Common myeloid progenitor, CD34-positive (primary cell): ENCODE results near the gene SLC7A8.

Source experiments
- CTCF ChIA-PET: fragments of 350-600 bp; sonication (Branson Sonifier 250); formaldehyde crosslinking; loops from one replicate; lab custom pipeline; 2021; ENCODE audit warnings: antibody characterized with exemption; lab: Charles Lee
- POLR2A ChIA-PET: fragments of 350-600 bp; sonication (Branson Sonifier 250); formaldehyde crosslinking; loops from one replicate; lab custom pipeline; 2021; ENCODE audit warnings: antibody characterized with exemption; lab: Charles Lee
- DNase-seq, 3 donors: peaks; one replicate each; pipeline versions ENCODE4 v3.0.0 to v3.0.0-alpha.2; 2013
- H3K27ac ChIP-seq, 2 experiments: 1 replicate in 1 of 2; 2 replicates in 1 of 2; pipeline ENCODE4 v1.7.0; 2013; ENCODE audit warnings: inconsistent platforms in 2 of 2, low read length in 2 of 2, mild to moderate bottlenecking in 2 of 2, low read depth in 1 of 2, moderate library complexity in 1 of 2; ENCODE audit not compliant: severe bottlenecking in 2 of 2, insufficient read depth in 1 of 2, poor library complexity in 1 of 2
- H3K27me3 ChIP-seq, 5 experiments: replicated peaks in 2 of 5; 1 replicate in 3 of 5; 2 replicates in 2 of 5; pipeline versions ENCODE4 v1.6.1 to v1.7.0; 2013; ENCODE audit warnings: low read length in 4 of 5, mild to moderate bottlenecking in 2 of 5, moderate library complexity in 2 of 5, inconsistent platforms in 1 of 5; ENCODE audit not compliant: insufficient read depth in 5 of 5, control insufficient read depth in 4 of 5
- H3K36me3 ChIP-seq, 4 experiments: 1 replicate in 2 of 4; 2 replicates in 2 of 4; pipeline versions ENCODE4 v1.6.1 to v1.7.0; 2013; ENCODE audit warnings: low read length in 3 of 4, control low read depth in 1 of 4, mild to moderate bottlenecking in 1 of 4; ENCODE audit not compliant: control insufficient read depth in 4 of 4, insufficient read depth in 4 of 4
- H3K4me1 ChIP-seq, 4 experiments: 1 replicate in 3 of 4; 2 replicates in 1 of 4; pipeline versions ENCODE4 v1.6.1 to v1.7.1; 2013; ENCODE audit warnings: low read length in 3 of 4, mild to moderate bottlenecking in 3 of 4, control low read depth in 1 of 4, inconsistent platforms in 1 of 4, moderate library complexity in 1 of 4; ENCODE audit not compliant: control insufficient read depth in 4 of 4, insufficient read depth in 4 of 4; ENCODE audit errors: control extremely low read depth in 1 of 4
- H3K4me3 ChIP-seq, 7 experiments: 1 replicate in 4 of 7; 2 replicates in 3 of 7; pipeline versions ENCODE4 v1.5.1 to v1.7.0; 2013; ENCODE audit warnings: mild to moderate bottlenecking in 7 of 7, low read length in 6 of 7, moderate library complexity in 6 of 7, inconsistent platforms in 2 of 7, low read depth in 2 of 7, control low read depth in 1 of 7; ENCODE audit not compliant: insufficient read depth in 4 of 7, control insufficient read depth in 1 of 7; ENCODE audit errors: extremely low read depth in 1 of 7
- H3K9me3 ChIP-seq, 5 experiments: 1 replicate in 4 of 5; 2 replicates in 1 of 5; pipeline versions ENCODE4 v1.6.1 to v1.7.1; 2013; ENCODE audit warnings: low read length in 4 of 5, mild to moderate bottlenecking in 2 of 5, inconsistent platforms in 1 of 5, low read depth in 1 of 5, moderate library complexity in 1 of 5; ENCODE audit not compliant: control insufficient read depth in 4 of 5, insufficient read depth in 2 of 5; ENCODE audit errors: control extremely low read depth in 1 of 5
- WGBS: methylation state at CpG from one replicate; pipeline ENCODE4 v1.1.5; 2013; ENCODE audit not compliant: insufficient coverage; 5-methylcytosine and 5-hydroxymethylcytosine counted together

The SLC7A8 gene

DNA sequence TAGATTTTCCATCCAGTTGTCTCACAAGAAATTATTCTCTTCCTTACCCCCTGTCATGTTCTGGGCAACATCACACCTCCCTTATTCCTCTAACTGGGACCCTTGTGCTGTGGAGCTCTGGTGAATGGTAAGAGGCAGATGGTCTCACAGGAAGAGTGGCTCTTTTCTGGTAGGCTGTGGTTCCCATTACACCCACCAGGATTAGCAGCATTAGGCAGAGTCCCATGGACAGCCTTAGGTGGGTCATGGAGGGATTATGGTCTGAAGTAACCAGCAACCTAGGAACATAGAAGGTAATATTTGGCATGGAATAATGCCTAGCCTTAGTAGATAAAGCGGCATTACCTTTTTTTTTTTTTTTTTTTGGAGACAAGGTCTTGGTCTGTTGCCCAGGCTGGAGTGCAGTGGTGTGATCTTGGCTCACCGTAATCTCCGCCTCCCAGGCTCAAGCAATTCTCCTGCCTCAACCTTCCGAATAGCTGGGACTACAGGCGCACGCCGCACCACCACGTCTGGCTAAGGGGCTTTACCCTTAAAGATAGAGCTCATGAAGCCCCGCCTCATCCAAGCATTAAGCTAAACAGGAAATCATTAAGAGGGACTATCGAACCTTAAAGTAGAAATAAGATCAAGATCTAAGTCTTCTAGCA, 84.1 kb downstream of the SLC7A8 start:
- ChIA-PET CTCF (interaction anchor here (0.7 to 3.8 kb wide), 10 partner anchors 10 to 88 kb away, joined by 3 to 26 read pairs (median 9); partner anchors contain the start of gene CEBPE), POLR2A (no interaction called here)
- WGBS: 94% methylated on average over 10 of the region's 10 CpGs
- no peaks in the 10 kb centered on the region for H3K9me3 ChIP-seq
- no peak overlapping the region for H3K27ac ChIP-seq
- peaks cover 3 to 20% (median 10%) of the 10 kb centered on the region in 4 experiments for H3K36me3 ChIP-seq
- H3K27me3 ChIP-seq: no peaks in the 10 kb centered on the region
- no peak for DNase-seq
- no peak overlapping the region for H3K4me3 ChIP-seq
- H3K4me1 ChIP-seq: peaks cover 6 to 14% (median 9%) of the 10 kb centered on the region in 4 experiments

DNA sequence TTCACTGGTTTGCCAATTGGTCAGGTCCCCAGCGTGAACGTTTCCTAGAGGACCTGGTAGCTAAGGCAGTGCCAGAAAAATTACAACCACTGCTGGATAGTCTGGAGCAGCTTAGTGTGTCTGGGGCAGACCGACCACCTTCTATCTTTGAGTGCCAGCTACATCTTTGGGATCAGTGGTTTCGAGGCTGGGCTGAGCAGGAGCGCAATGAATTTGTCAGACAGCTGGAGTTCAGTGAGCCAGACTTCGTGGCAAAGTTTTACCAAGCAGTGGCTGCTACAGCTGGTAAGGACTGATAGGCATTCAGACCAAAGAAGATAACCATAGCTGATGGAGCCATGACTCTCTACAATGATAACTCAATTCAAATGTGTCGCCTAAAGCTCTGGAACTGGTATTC, 85.7 kb downstream of the SLC7A8 start:
- Histone ChIP-seq H3K4me1 (peaks cover 15 to 29% (median 20%) of the 10 kb centered on the region in 4 experiments), H3K27ac (no peak overlapping the region), H3K9me3 (no peaks in the 10 kb centered on the region), H3K36me3 (peaks cover 3 to 27% (median 13%) of the 10 kb centered on the region in 4 experiments), H3K27me3 (no peaks in the 10 kb centered on the region), H3K4me3 (no peak overlapping the region)
- CTCF ChIA-PET: interaction anchor here (1.1 to 2.1 kb wide), 7 partner anchors 11 to 36 kb away, joined by 3 to 10 read pairs (median 6); no protein-coding TSS in a partner anchor
- WGBS: 83% methylated on average over 7 of the region's 7 CpGs
- DNase-seq: peak in 2 of 3 donors; percentile 65 to 78
- POLR2A ChIA-PET: no interaction called here

DNA sequence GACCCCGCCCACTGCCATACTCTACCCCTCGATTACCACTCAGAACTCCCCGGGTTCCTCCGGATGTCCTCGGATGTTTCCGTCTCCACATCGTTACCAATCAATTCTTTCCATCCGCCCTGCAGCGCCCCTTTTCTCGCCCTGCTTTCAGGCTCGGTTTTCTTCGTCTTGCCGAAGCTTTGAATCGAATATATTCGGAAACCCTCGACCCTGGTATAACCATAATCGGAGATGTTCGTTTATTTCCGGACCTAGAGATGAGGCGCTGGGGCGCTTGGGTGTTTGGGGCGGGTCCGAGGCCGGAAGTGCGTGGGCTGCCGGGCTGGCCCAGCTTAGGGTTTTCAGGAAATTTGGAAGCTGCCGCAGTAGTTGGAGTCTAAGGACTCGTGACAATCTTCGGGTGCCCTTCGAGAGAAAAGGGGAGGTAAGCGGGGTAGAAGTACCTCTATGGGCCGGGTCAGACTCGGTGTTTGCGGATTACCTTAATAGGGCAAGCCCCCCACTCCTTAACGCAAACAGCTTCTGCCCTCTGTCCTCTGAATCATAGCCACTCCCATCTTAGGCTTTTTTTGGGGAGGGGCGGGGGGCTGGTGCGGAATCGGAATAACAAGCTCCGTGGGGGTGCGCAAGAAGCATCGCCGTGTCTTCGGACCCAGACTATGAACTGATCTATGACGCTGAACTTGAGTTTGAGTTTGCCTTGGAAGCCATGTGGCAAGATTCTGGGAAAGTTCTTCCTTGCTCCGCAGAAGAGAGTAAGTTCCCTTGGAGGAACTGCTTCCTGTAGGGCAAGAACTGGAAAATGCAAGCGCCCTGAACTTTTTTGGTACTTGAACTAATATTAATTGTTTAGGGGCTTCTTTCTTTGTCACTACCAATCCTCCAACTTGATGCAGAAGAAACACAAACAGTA, 88.0 kb downstream of the SLC7A8 start, which contains the start of gene C14orf119:
Gene C14orf119 (plus strand): TSS at position 310 of the 913 bp plus-strand sequence. CDS start 2,154 bp downstream, outside the sequence.
- under 1% methylated on average over 41 of the region's 46 CpGs for WGBS

DNA sequence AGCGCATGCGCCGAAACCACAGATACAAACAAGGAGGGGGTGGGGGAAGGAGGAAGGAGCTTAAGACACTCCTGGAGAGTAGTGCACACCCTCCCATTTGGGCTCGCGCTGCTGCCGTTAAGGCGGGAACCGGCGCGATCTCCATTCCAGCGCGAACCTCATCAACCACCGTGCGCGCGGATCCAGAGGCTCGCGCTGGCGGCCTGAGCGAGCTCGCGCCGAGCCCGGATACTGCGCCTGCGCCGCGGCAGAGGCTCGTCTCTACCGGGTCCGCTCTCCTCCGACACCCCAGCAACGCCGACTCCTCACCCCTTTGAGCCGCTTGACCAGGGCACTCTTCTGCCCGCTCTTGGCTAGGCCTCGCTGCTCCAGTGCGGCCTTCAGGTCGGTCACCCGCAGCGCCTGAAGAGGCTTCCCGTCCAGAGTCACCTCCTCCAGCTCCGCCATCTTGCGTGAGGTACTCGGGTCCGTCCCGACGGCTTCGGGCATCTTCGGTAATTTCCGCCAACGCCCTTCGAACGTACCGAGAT, 88.7 kb downstream of the SLC7A8 start, which contains the start of gene ACIN1:
Gene ACIN1 (minus strand): TSS at position 471 of the 530 bp plus-strand sequence. CDS start 24 bp downstream, at position 447.
- H3K9me3 ChIP-seq: no peaks in the 10 kb centered on the region
- peak in 2 of 3 donors; percentile 97 to 98 for DNase-seq
- CTCF ChIA-PET: interaction anchor here (0.6 to 3.5 kb wide), 16 partner anchors 9 to 198 kb away, joined by 3 to 34 read pairs (median 8); partner anchors contain the start of genes CDH24 and CEBPE
- POLR2A ChIA-PET: interaction anchor here (0.6 to 2.4 kb wide), 10 partner anchors 9 to 159 kb away, joined by 3 to 16 read pairs (median 4); no protein-coding TSS in a partner anchor
- H3K4me3 ChIP-seq: peak within 1 kb of the TSS; percentile 85 to 100 (median 96)
- no peaks in the 10 kb centered on the region for H3K27me3 ChIP-seq
- 0% methylated on average over 55 of the region's 55 CpGs for WGBS
- peaks cover 15 to 33% (median 20%) of the 10 kb centered on the region in 4 experiments for H3K4me1 ChIP-seq
- peak within 1 kb of the TSS; percentile 98 to 99 for H3K27ac ChIP-seq
- peaks cover 10 to 52% (median 34%) of the 10 kb centered on the region in 4 experiments for H3K36me3 ChIP-seq

More for the DNA sequence above, 88.0 kb downstream of the SLC7A8 start, which contains the start of gene C14orf119:
- CTCF ChIA-PET: interaction anchor here (0.6 to 3.5 kb wide), 16 partner anchors 10 to 197 kb away, joined by 3 to 34 read pairs (median 8); partner anchors contain the start of genes CDH24 and CEBPE
- peaks cover 15 to 33% (median 20%) of the 10 kb centered on the region in 4 experiments for H3K4me1 ChIP-seq
- H3K9me3 ChIP-seq: no peaks in the 10 kb centered on the region
- peak; percentile 100 for DNase-seq
- no peaks in the 10 kb centered on the region for H3K27me3 ChIP-seq
- H3K36me3 ChIP-seq: peaks cover 5 to 45% (median 27%) of the 10 kb centered on the region in 4 experiments
- peak within 1 kb of the TSS; percentile 85 to 100 (median 96) for H3K4me3 ChIP-seq
- POLR2A ChIA-PET: interaction anchor here (0.6 to 2.4 kb wide), 10 partner anchors 10 to 159 kb away, joined by 3 to 16 read pairs (median 4); no protein-coding TSS in a partner anchor
- H3K27ac ChIP-seq: peak within 1 kb of the TSS; percentile 98 to 99

DNA sequence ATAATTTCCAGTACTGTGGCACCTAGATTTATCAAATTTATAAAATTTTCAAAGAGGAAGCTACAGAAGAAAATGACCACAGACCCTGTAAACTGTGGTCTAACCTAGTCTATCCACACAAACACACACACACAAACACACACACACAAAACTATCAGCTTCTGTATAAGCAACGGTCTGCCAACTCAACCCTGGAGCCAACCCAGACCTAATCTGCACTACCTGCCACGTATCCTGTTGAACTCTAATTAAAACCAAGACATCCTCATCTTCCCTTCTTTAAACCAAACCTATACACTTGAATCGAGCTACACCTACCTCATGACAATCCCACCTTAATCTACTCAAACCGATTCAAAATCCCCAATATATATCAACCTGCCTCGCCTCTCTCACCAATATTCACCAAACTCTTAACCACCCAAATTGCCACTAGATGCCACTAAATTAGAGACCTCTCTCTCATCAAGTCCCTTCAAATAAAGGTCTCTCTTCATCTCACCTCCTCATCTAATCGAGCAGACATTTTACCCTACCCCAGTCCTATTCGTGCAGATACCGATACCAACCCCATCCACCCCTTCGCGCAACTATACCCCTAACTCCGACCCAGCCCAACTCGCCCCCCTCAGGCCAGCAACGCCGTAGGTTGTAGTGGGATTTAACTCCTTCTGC, 89.3 kb downstream of the SLC7A8 start:
- Histone ChIP-seq H3K36me3 (peaks cover 14 to 58% (median 36%) of the 10 kb centered on the region in 4 experiments), H3K4me3 (peak overlapping the region; percentile 85 to 100 (median 96)), H3K9me3 (no peaks in the 10 kb centered on the region), H3K27ac (peak overlapping the region; percentile 98 to 99), H3K4me1 (peaks cover 15 to 33% (median 20%) of the 10 kb centered on the region in 4 experiments), H3K27me3 (no peaks in the 10 kb centered on the region)
- WGBS: 2% methylated on average over 9 of the region's 14 CpGs
- CTCF ChIA-PET: interaction anchor here (0.9 to 3.5 kb wide), 13 partner anchors 8 to 99 kb away, joined by 3 to 34 read pairs (median 9); partner anchors contain the start of gene CEBPE
- POLR2A ChIA-PET: interaction anchor here (1.0 to 2.4 kb wide), 6 partner anchors 8 to 24 kb away, joined by 3 to 16 read pairs (median 4); no protein-coding TSS in a partner anchor
- DNase-seq: peak; percentile 48 to 91 (median 64)
